DMS153 treated with DMSO at 0.1 percent for 48 hours (cell line): ENCODE data around the gene ACR.

Experiments used
- DNase-seq: peaks from one replicate; lab custom pipeline; 2025; ENCODE audit not compliant: unreplicated experiment; lab: John Stamatoyannopoulos, UW

The ACR gene

DNA sequence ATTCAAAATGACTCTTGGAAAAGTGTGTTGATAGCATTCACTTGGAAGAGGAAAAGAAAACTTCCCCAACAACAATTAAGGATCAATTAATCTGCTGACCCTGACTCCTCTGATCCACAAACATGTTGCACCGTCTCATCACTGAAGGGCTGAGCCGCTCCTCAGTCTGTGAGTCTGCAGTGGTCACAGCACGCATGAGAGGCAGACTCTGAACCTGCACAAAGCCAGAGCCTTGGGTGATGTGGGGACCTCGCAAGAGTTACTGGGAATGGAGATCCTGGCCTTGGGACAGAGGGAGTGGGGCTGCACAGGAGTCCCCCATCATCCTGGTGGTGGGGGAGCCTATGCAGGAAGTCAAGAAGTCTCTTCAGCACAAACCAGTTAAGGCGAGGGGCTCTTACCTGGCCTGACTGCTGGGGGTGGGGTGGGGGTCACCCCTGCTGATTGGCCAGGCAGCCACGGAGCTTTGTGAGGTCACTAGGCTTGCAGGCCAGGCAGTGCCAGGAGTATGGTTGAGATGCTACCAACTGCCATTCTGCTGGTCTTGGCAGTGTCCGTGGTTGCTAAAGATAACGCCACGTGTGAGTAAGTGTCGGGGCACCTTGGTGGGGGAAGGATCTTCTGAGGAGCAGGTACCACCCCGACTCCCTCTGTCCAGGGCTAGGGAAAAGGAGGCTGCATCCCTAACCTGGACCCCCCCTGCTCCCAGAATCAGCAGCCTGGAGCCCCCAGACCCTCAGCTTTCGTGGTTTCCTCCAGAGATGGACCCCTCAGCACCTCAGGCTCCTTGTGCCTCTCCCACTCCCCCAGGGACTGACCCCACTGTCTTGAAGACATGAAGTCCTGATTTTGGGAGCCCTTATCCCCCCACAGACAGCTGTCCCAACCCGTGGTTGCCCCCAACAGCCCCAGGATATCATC, at the start of gene ACR:
Gene ACR, plus strand, starts transcription at position 477 of the 921 bp plus-strand sequence. Its CDS starts 32 bp downstream, at position 509.
- DNase-seq, result no peak

DNA sequence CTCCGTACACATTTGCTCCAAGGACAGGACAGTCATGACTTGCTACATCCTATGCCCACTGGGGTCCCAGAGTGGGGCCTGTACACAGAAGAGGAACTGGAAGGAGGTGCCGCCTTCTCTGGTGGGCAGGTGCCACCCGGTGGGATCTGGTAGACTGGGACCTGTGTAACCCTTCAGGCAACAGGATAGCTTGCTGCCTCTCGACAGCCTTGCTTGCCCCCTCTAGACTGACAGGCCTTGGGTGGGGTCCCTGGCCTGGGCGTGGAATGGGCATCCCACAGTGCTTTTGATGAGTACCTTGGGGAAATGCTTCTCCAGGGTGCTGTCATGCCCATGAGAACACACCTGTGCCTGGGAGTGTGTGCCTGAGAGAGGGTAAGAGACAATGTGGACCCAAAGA, 49.6 kb upstream of the ACR start:
- no peak for DNase-seq

DNA sequence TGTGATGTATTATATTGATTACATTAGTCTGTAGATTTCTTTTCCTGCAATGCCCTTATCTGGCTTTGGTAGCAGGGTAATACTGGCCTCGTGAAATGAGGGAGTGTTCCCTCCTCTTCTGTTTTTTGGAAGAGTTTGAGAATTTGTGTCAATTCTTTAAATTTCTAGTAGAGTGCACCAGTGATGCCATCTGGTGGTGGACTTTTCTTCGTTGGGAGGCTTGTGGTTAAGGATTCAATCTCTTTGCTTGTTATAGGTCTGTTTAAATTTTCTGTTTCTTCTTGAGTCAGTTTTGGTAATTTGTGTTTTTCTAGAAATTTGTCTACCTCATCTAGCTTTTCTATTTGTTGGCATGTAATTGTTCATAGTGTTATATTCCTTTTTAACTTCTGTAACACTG, 46.5 kb upstream of the ACR start:
- peak; percentile 12 for DNase-seq

DNA sequence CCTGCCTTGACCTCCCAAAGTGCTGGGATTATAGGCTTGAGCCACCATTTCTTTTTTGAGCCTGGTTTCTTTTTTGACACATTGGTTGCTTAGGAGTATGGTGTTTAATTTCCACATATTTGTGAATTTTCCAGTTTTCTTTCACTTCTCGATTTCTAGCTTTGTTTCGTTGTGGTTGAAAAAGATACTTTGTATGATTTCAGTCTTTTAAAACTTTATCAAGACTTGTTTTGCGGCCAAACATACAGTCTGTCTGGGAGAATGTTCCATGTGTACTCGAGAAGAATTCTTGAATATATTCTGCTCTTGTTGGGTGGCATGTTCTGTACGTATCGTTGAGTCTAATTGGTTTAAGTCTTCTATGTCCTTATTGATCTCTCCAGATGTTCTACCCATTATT, 44.5 kb upstream of the ACR start:
- DNase-seq, result no peak

DNA sequence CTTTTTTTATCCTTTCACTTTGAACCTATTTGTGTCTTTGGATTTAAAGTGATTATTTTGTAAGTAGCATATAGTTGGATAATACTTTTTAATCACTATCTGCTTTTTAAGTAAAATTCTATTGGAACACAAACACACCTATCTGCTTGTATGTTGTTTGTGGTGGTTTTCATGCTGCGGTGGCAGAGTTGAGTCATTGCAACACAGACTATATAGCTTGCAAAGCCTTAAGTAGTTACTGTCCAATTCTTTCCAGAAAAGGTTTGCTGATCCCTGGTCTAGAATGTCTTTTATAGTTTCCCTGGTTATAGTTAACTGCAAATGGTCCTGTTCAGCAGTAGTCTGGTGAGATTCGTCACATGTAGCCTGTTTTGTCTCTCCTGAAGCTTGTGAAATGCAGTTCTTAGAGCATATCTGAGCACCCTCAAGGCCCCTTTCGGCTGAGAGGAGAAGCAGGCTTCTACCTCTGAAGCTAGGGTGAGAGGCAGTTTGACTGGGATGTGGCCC, 43.9 kb upstream of the ACR start:
- no peak for DNase-seq

DNA sequence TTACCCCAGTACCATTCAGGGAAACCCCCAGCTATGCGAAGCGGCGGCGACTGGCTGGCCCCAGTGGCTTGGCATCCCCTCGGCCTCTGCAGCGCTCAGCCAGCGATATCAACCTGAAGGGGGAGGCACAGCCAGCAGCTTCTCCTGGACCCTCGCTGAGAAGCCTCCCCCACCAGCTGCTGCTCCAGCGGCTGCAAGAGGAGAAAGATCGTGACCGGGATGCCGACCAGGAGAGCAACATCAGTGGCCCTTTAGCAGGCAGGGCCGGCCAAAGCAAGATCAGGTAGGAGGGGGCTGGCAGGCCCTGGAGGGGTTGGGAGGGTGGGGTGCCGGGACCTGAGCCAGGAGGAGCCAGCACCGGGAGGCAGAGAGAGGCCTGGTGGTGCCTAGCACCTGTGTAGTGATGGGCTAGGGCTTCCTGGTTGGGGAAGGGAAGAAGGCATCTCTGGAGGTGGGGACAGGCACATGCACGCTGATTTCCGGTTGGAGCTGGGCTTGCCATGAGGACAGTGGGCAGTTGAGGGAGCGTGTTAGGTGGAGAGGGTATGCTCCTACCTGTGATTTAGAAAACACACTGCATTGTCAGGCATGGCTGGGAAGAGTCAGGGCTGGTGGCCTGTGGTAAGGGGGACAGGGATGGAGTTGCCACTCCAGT, 43.1 kb upstream of the ACR start:
- DNase-seq, result no peak

DNA sequence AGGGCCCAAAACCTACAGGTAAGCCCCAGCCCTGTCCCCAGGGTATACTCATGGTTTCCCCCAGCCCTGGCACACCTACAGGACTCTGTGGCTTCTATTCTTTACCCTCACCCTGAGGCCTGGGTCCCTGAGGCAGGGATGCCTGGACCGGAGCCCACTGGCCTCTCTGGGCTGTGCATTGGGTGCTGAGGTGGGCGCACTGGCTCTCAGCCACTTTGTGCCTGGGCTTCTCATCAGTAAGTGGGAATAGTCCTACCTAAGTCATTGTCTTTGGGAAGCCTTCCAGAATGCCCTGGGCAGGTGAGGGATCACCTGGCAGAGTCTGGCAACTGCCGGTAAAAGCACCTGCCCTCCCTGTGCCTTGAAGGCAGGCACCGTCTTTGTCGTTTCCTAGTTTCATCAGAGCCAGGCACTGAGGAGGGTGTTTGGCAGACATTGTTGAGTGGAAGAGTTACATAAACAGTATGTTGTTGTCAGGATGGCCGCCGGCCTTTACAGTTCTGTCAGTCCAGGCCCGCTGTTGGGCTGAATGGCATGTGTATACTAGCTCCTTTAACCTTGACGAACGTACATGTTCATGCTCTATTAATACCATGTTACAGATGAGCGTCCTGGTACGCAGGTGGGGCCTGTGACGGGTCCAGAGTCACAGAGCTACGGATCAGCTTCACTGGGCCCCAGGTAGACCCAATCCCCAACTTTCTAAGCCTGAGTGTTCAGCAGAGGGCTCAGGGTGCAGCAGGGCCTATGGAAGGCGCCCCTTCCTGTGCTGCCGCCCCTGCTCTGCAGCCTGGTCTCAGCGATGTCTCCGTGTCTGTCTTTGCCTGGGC, 42.4 kb upstream of the ACR start:
- DNase-seq, result no peak

DNA sequence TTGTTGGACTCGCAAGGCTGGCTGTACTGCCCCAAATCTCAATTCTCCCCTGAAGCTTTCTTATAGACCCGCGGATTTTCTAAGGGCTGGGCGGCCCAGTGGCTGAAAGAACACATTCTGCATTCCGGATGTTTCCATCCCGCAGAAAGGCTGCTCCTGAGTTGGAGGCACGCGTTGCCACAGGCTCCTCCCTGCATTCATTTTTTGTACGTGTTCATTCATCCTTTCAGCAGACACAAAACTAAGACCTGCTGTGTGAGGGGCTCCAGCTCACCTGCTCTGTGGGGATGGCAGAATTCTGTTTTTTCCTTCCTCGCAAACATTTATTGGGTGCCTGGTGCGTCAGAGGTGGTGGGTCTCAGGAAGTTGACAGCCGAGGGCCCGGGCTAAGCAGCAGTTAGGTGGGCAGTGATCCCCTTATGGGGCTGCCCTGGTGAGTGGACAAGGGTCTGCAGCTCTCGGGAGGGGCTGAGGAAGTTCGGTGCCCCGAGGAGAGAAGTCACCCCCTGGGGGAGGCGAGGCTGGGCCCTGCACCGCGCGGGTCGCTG, 41.7 kb upstream of the ACR start:
- DNase-seq, result no peak

DNA sequence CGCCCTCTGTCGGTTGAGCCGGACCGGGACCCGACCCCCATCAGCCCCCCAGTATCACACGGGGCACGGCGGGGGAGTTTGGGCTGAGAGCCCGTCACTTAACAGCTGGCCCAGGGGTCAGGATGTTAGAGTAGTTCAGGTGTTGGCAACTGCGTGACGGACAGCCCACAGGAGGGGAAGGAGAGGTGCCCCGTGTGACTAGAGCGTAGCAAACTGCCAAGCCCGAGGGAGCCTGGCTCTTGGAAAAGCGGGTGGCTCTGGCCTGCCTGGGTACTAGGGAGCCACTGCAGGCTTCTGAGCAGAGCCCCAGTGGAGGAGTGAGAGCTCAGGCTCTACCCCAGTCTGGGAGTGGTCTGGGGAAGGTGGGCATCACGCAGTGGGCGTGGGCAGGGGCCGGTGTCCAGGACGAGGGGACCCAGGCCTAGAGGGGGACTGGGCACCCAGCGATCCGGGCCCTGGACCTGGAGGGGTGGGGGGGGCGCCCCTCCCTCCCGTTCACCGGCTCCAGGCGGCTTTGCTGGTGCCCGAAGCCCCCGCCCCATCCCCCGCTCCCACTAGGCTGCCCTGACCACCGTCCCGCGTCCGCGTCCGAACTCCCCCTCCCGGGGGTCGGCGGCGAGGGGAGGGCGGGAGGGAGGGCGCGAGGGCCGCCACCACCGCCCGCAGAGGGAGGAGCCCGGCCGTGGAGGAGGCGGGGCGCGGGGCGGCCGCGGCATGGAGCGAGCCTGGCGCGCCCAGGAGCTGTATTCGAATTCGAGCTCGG, 41.0 kb upstream of the ACR start:
- no peak for DNase-seq

DNA sequence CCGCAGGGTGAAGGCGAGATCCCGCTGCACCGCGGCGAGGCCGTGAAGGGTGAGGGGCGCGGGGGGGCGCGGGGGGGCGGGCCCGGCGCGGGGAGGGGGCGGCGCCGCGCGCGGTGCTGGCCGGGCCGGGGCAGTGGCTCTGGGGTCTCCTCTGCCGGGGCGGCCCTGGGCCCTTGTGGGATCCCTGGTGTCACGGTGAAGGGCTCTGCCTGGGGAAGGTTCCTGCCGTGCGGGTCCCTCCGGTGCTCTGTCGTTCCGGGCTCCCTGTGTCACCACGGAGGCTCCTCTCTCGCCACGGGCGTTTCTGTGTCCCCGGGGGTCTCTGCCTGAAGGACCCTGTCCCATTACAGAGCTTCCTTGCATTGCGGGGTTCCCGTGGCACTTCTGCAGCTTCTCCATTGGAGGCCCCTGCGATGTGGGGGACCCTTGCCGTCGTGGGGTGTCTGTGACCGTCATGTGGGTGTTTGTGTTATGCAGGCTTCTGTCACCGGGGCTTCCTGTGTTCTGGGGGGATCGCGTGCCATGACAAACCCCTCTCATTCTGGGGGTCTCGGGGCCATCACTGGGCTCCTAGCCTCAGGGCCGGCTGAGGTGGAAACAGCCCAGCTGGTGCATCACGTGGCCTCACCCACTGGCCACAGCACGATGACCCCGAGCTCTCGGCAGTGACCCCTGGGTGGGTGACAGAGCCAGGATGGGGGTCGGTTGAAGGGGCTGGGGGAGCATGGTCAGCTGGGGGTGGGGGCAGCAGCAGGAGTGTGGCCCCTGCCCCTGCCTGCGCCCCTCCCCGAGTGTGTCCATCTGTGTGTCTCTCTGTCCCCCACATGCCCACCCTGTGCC, 40.1 kb upstream of the ACR start:
- DNase-seq, result no peak

DNA sequence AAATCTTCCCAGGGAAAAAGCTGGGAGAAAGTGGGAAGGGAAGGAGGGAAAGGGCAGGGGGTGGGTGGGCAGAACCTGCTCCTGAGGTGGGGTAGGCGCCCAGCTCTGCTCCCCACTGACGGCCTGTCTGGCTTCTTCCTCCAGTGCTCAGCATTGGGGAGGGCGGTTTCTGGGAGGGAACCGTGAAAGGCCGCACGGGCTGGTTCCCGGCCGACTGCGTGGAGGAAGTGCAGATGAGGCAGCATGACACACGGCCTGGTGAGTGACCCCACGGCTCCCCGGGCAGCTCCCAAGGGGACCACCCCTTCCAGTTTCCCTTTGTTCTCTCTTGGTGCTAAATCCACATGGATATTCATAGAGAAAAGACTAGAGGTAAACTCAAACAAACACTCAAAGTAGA, 39.5 kb upstream of the ACR start:
- no peak for DNase-seq

DNA sequence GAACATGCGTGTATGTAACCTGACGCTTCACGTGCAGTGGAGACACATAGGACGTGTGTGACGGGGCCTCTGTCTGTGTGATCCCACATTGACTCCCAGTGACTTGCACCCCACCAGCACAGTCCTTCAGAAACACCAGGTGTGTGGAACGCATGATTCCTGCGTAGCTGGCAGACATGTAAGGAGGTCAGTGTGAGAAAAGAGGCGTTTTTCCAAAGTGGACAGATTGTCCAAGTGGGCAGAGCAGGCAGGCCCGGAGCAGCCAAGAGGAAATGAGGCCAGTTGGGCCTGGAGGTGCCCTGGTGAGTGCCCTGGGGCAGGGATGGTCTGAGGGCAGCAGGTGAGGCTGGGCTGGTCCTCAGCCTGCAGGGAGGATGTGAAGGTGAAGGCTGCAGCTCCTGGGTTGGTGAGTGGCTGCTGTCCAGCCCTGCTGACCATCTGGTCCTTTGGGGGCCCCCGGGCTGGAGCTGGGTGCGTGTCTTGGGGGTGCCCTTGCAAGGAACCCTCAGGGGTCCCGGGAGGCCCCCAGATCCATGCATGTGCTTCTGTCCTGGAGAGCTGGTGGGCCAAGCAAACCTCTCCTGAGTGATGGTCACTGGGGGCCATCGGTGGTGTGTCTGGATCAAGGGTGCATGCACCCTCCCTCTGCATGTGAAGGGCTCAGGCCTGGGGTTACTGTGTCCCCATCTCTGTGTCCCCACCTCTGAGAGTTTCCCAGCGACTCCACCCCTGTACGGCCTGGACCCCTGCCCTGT, 38.8 kb upstream of the ACR start:
- no peak for DNase-seq

DNA sequence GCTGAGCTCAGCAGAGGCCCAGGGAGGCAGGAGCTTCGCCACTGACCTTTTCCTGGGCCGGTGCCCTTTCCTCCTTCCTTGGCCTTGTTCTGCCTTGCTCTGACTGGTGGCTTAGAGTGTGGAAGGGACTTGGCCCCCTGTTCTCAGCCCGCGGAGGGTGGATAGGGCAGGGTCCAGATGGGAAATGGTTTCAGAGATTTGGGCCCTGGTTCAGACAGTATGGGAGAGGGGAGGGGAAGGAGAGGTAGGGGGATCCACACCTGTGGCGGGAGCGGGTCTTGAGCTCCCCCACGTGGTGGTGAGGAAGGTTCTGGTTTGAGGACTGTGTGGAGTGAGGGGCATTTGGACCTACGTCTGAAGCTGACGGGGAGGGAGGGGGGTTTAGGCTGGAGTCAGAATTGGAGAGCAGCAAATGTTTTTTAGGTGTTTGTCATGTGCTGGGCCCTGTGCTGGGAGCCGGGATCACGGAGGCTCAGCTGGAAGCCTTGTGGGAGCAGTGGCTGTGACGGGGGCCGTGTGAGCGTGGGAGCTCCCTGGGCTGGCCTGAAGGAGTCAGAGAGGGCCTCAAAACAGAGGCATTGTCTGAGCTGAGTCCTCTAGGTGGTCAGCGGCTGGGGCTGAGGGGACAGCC, 38.1 kb upstream of the ACR start:
- no peak for DNase-seq

DNA sequence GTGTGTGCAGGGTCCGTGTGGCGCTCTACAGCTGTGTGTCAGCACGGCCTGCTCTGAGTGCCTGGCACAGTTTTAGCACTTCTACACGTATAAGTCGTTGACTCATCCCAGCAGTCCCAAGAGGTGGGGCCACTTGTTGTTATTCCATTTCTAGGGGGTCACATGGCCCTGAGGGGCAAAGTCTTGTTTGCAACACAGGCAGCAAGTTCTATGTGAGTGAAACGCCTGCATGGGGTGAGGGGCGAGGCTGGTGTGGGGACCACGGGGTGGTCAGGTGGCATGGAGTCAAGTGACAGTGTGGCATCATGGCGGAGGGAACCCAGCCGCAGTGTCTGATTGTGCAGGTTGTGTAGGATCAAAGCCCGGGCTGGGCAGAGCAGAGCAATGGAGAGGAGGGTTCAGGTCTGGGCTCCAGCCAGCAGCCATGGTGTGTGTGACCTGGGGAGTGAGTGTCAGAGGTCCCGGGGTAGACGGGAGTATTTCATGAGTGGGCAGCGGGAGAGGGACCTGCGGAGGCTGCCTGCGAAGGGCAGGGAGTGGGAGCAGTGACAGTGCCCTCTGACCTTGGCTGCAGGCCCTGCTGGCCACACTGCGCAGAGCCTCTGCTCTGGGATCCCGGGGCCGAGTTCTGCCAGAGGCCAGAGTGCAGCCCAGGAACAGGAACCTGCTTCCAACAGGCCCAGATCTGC, 37.5 kb upstream of the ACR start:
- DNase-seq, result no peak

DNA sequence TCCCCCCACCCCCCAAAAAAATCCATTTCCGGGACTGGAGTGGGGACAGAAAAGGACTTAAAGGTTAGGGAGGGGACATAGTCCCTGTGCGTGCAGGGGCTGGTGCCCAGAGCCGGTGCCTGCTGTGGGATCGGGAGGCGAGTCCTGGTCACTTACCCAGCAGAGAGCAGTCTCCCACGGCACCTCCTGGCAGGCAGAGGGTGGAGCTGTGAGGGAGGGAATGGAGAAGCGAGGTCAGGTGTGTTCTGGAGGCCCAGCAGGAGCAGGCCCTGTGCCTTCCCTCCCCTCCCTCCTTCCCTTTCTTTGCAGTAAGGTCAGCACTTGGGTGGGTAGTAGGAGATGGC, 37.0 kb upstream of the ACR start:
- DNase-seq, result no peak

DNA sequence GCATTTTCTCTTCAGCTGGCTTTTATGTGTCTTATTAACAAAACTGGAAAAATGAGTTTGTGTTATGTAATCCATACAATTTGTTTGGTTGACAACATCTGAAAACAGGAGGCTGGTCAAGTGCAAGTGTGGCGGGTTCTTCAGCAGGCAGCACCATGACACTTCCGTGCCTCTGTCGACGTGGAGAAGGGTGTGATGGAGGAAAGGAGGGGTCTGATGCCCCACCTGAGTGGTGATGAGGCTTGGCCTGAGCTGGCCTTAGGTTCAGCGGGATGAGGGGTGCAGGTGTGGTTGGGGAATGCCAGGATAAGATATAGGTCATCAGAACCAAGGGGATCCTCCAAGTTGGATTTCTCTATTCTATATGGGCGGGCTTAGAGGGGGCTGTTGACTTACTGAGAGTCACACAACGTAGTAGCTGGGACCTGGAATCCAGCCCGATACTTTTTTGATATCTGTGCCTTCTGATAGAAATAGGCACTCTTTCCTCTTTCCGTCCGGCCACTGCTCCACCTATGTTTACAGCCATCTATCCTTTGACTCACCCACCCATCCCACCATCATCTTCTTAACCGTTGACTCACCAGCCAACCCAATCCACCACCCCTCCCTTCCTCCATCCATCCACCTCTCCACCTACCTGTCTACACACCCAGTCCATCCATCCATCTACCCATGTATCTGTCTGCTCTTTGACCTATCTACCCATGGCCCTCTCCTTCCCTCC, 36.4 kb upstream of the ACR start:
- no peak for DNase-seq

DNA sequence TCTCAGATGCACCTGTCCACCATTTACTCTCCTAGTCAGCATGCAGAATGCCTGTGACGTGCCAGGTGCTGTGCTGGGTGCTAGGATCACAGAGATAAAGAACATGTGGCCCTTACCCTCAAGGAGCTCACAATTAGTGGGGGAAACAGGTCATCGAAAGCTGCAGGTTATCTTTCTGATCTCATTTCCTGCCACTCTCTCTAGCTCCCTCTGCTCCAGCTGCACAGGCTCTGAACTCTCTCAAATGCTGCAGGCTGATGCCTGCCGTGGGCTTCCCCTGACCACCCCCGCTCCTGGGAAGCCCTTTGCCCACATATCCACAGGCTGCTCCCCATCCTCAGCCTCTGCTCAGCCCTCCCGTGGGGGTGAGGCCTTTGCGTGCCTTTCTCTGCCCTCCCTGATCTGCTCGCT, 35.7 kb upstream of the ACR start:
- DNase-seq, result no peak
